Colonic mucosa (tissue), 4 donors: Measurements from ENCODE around the gene KLK5. TPM values are rescaled to one million over a fixed set of nuclear protein-coding genes. Genes with fewer than 3 reads are reported as not detected.
"Not testable (repeated sequence)": the region's sequence is repeated elsewhere in the genome, so short reads cannot be mapped to it uniquely, and the experiment has no call there.

Experiments
- DNase-seq: peaks from one replicate; pipeline ENCODE4 v3.0.0-alpha.2; 2020
- H3K27ac ChIP-seq: fragments of 200-600 bp; one replicate; pipeline ENCODE4 v1.8.0; 2021
- H3K27me3 ChIP-seq: fragments of 200-600 bp; one replicate; pipeline ENCODE4 v1.8.0; 2021
- H3K36me3 ChIP-seq: fragments of 200-600 bp; one replicate; pipeline ENCODE4 v1.8.0; 2021
- H3K4me1 ChIP-seq: fragments of 200-600 bp; one replicate; pipeline ENCODE4 v1.8.0; 2021; ENCODE audit warnings: mild to moderate bottlenecking
- H3K4me3 ChIP-seq: fragments of 200-600 bp; one replicate; pipeline ENCODE4 v1.8.0; 2021
- H3K9ac ChIP-seq, 2 donors: one replicate each; pipeline ENCODE4 v1.7.0; 2013; ENCODE audit warnings: control low read depth in 2 of 2, low read depth in 2 of 2, low read length in 2 of 2
- H3K9me3 ChIP-seq: fragments of 200-600 bp; one replicate; pipeline ENCODE4 v1.8.0; 2021
- intact Hi-C: fragments of 100-400 bp; cut with DNase I; formaldehyde crosslinking; loops from one replicate; pipeline ENCODE4 v1.14.1; 2022
- total RNA-seq, 2 donors: library from RNA; stranded (reverse); fragmentation: NEBNext Ultra II Directional in 1 of 2; extraction: Animal tissue kit (Norgen Biotek cat#: 25700) in 1 of 2; gene quantifications; one replicate each; pipeline ENCODE4 v1.2.1, GENCODE V29; 2021
- TF ChIP-seq, protein P1 (sequence below): fragments of 200-600 bp; IDR thresholded peaks from one replicate; pipeline ENCODE4 v1.8.0; 2022; ENCODE audit warnings: antibody characterized with exemption, mild to moderate bottlenecking
- donor health status: healthy.
- donor health status: DM: no; HTN: no; CAD: no.
- donor health status: DM: no; HTN: no; CAD: no.

The KLK5 gene
- total RNA-seq, 2 donors from 2014 or later = not detected

DNA sequence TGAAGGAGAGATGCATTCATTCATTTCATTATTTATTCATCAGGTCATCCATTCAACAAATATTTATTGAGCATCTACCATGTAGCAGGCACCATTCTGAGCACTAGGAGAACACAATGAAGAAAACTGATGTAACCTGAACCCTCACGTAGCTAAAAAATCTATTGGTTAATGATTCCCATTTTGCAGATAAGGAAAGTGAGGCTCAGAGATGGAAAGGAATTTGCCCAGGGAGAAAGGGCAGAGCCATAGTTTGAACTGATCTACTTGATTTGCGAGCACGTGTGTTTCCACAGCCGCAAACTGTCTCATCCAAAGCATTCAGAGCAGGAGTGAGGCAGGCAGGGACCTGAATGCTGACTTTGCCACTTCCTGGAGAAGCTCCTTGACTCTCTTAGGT lies 45.8 kb upstream of the KLK5 start:
- Histone ChIP-seq H3K27ac (no peak overlapping the region), H3K36me3 (no peaks in the 10 kb centered on the region), H3K9ac (no peak overlapping the region), H3K9me3 (no peaks in the 10 kb centered on the region), H3K4me1 (no peaks in the 10 kb centered on the region), H3K4me3 (no peak overlapping the region), H3K27me3 (no peaks in the 10 kb centered on the region)
- TF ChIP-seq, protein P1, sequence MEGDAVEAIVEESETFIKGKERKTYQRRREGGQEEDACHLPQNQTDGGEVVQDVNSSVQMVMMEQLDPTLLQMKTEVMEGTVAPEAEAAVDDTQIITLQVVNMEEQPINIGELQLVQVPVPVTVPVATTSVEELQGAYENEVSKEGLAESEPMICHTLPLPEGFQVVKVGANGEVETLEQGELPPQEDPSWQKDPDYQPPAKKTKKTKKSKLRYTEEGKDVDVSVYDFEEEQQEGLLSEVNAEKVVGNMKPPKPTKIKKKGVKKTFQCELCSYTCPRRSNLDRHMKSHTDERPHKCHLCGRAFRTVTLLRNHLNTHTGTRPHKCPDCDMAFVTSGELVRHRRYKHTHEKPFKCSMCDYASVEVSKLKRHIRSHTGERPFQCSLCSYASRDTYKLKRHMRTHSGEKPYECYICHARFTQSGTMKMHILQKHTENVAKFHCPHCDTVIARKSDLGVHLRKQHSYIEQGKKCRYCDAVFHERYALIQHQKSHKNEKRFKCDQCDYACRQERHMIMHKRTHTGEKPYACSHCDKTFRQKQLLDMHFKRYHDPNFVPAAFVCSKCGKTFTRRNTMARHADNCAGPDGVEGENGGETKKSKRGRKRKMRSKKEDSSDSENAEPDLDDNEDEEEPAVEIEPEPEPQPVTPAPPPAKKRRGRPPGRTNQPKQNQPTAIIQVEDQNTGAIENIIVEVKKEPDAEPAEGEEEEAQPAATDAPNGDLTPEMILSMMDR = no peak
- intact Hi-C loops = no loop called here
- DNase-seq = no peak

DNA sequence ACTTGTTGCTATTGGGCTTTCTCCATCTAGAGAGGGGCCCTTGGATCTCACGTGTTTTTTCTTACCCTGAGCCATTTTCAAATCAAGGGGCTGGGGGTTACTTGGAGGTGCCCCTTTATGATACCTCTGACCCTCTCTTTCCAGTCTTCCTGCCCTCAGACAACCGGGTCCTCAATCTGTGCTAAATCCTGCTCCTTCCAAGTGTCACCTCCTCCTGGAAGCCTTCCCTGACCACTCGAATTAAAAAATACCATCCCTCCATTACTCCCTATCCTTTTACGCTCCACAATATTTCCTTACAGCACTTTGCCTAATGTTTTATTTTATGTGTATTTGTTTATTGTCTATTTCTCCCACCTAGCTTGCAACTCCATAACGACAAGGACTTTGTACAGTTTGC lies 45.2 kb upstream of the KLK5 start:
- Histone ChIP-seq H3K36me3 (no peaks in the 10 kb centered on the region), H3K4me3 (no peak overlapping the region), H3K27me3 (no peaks in the 10 kb centered on the region), H3K9ac (no peak overlapping the region), H3K27ac (no peak overlapping the region), H3K9me3 (no peaks in the 10 kb centered on the region), H3K4me1 (no peaks in the 10 kb centered on the region)
- no peak for DNase-seq
- TF ChIP-seq, protein P1 = no peak
- intact Hi-C loops = no loop called here

DNA sequence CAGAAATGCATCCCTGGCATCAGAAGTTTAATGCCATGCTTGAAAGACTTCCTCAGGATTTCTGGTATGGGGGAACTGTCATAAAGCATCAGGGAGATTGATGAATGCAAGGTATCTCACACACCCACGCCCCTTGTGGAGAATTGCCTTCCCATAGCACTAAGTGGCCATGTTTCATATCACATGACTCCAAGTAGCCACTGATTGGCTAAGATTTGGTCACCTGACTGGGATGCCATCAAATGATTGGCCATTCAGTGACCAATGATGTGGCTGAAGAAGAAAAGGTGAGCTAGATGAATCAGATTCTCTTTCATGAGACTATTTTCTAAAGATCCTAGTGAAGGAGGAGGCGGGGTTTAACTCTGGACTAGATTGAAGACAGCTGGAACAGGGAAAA lies 41.3 kb upstream of the KLK5 start:
- Histone ChIP-seq H3K9ac (no peak overlapping the region), H3K36me3 (no peaks in the 10 kb centered on the region), H3K27me3 (no peaks in the 10 kb centered on the region), H3K27ac (no peak overlapping the region), H3K4me1 (no peaks in the 10 kb centered on the region), H3K4me3 (no peak overlapping the region), H3K9me3 (no peaks in the 10 kb centered on the region)
- TF ChIP-seq, protein P1 = no peak
- intact Hi-C loops = no loop called here
- DNase-seq = no peak

DNA sequence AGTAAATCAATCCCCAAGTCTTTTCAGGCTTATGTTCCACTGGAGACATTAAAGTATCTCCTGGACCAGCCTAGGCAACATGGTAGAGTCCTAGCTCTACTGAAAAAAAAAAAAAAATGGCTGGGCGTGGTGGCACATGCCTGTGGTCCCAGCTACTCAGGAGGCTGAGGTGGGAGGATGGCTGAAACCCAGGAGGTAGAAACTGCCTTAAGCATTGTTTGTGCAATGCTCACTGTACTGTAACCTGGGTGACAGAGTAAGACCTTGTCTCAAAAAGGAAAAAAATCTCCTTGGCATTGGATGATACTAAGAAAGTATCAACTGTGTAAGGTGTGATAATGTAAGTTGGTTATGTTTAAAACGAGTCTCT lies 39.8 kb upstream of the KLK5 start:
- Histone ChIP-seq H3K4me1 (no peaks in the 10 kb centered on the region), H3K4me3 (no peak overlapping the region), H3K9me3 (no peaks in the 10 kb centered on the region), H3K27me3 (no peaks in the 10 kb centered on the region), H3K27ac (no peak overlapping the region), H3K9ac (no peak overlapping the region), H3K36me3 (no peaks in the 10 kb centered on the region)
- DNase-seq = no peak
- TF ChIP-seq, protein P1 = no peak
- intact Hi-C loops = no loop called here

DNA sequence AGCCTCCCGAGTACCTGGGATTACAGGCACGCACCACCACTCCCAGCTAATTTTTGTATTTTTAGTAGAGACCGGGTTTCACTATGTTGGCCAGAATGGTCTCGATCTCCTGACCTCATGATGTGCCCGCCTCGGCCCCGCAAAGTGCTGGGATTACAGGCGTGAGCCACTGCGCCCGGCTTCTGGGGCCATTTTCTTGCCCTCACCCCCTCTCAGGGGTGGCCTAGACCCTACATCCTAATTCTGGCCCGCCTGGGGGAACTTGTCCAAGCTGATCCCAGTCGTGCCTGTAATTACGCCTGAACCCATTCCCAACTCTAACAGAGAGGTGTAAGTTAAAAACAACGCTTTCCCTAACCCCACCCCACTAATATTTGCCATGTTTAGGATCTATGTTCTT lies 31.6 kb upstream of the KLK5 start:
- H3K9ac ChIP-seq, H3K4me1 ChIP-seq, H3K4me3 ChIP-seq, DNase-seq, intact Hi-C loops, H3K9me3 ChIP-seq, H3K27me3 ChIP-seq, H3K36me3 ChIP-seq, H3K27ac ChIP-seq: not testable (repeated sequence)

DNA sequence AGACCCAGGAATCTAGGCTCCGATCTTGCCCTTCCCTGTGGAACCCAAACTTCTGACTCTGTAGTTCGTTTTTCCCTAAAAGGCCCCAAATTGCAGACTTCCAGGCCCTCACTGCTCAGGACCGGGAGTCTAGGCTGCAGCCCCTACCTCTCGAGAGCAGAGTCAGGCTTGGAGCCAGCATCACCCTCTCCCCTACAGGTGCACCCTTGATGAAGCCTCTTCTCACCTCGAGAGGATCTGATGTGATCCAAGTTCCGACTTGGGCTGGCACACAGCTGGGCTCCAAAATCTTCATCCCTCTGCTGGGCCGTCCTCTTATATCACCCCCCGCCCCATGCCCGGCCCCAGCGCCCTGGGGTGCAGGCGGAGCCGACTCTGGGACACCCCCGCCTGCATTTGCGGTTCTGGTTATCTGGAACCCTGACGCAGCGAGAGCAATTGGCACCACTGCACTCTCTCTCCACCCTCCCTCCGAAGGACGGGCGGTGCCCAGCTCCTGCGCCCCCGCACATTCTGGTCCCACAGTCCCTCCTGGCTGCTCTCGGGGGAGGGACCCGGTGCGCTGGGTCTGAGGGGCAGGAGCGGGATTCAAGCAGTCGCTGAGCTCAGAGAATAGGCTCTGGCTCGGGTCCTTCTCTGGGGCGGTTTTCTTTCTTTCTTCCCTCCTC lies 30.9 kb upstream of the KLK5 start, which contains the start of gene KLK7:
KLK7 (minus strand) TSS at position 293 of the 668 bp plus-strand sequence. CDS start 1,518 bp downstream, outside the sequence.
- no peak for DNase-seq
- Histone ChIP-seq H3K4me3 (no peak within 1 kb of the TSS), H3K9ac (no peak within 1 kb of the TSS), H3K27ac (no peak within 1 kb of the TSS), H3K9me3 (no peaks in the 10 kb centered on the region), H3K27me3 (no peaks in the 10 kb centered on the region), H3K36me3 (no peaks in the 10 kb centered on the region), H3K4me1 (no peaks in the 10 kb centered on the region)
- TF ChIP-seq, protein P1 = no peak
- intact Hi-C loops = no loop called here
